Fibroblast of lung (primary cell): ENCODE data around the gene KCNG3. TPM values are rescaled to one million over a fixed set of nuclear protein-coding genes. Genes with fewer than 3 reads are reported as not detected.

Source experiments
- DNase-seq, 2 donors: peaks; one replicate each; pipeline versions ENCODE4 v3.0.0 to v3.0.0-alpha.2; 2010; ENCODE audit warnings: low read depth in 2 of 2
- H2AFZ ChIP-seq: 2 replicates; pipeline ENCODE4 v1.5.1; 2012; ENCODE audit warnings: low read length, control low read depth, inconsistent platforms
- H3K27ac ChIP-seq: 2 replicates; pipeline ENCODE4 v1.5.1; 2011; ENCODE audit warnings: low read length, control low read depth; ENCODE audit not compliant: insufficient read depth
- H3K27me3 ChIP-seq: 2 replicates; pipeline ENCODE4 v1.5.1; 2011; ENCODE audit warnings: mild to moderate bottlenecking, low read length; ENCODE audit not compliant: control insufficient read depth, insufficient read depth
- H3K36me3 ChIP-seq: 2 replicates; pipeline ENCODE4 v1.5.1; 2011; ENCODE audit warnings: low read length; ENCODE audit not compliant: control insufficient read depth, insufficient read depth
- H3K4me1 ChIP-seq: 2 replicates; pipeline ENCODE4 v1.5.1; 2011; ENCODE audit warnings: low read length; ENCODE audit not compliant: control insufficient read depth, insufficient read depth; ENCODE audit errors: extremely low read depth
- H3K4me2 ChIP-seq: 2 replicates; pipeline ENCODE4 v1.5.1; 2011; ENCODE audit warnings: low read length, control low read depth; ENCODE audit not compliant: insufficient read depth; ENCODE audit errors: extremely low read depth
- H3K4me3 ChIP-seq, 4 experiments: fragments of 200-600 bp in 1 of 4; sonication (generic) in 1 of 4; replicated peaks in 1 of 4; 2 replicates each; pipeline ENCODE4 v1.5.1; 2011 to 2016; ENCODE audit warnings: low read length in 4 of 4, low read depth in 3 of 4, mild to moderate bottlenecking in 3 of 4, control low read depth in 2 of 4, inconsistent platforms in 1 of 4, mixed read lengths in 1 of 4; ENCODE audit not compliant: insufficient read depth in 1 of 4; ENCODE audit errors: control extremely low read depth in 1 of 4
- H3K79me2 ChIP-seq: 2 replicates; pipeline ENCODE4 v1.5.1; 2012; ENCODE audit warnings: mild to moderate bottlenecking, low read length, inconsistent platforms; ENCODE audit not compliant: control insufficient read depth, insufficient read depth
- H3K9ac ChIP-seq: 2 replicates; pipeline ENCODE4 v1.5.1; 2011; ENCODE audit warnings: mild to moderate bottlenecking, low read length, control low read depth; ENCODE audit not compliant: insufficient read depth
- H3K9me3 ChIP-seq: 2 replicates; pipeline ENCODE4 v1.5.1; 2012; ENCODE audit warnings: low read depth, low read length; ENCODE audit not compliant: control insufficient read depth, insufficient read depth
- H4K20me1 ChIP-seq: 2 replicates; pipeline ENCODE4 v1.5.1; 2011; ENCODE audit warnings: low read length; ENCODE audit not compliant: control insufficient read depth, insufficient read depth; ENCODE audit errors: extremely low read depth
- CTCF ChIP-seq, 2 donors: IDR thresholded peaks in 1 of 2; conservative IDR thresholded peaks in 1 of 2; 1 replicate in 1 of 2; 2 replicates in 1 of 2; pipeline ENCODE4 v1.5.1; 2011 to 2012; ENCODE audit warnings: low read length in 2 of 2, control low read depth in 1 of 2, inconsistent platforms in 1 of 2, low read depth in 1 of 2, mild to moderate bottlenecking in 1 of 2
- EZH2 ChIP-seq: IDR thresholded peaks from 2 replicates; pipeline ENCODE4 v1.5.1; 2012; ENCODE audit warnings: low read length, control low read depth, mild to moderate bottlenecking; ENCODE audit errors: missing control alignments
- polyA plus RNA-seq, 2 donors: library from polyadenylated mRNA; depleted of rRNA in 1 of 2; stranded (reverse) in 1 of 2; unstranded in 1 of 2; fragments of >200 nt; gene quantifications; 2 replicates each; pipeline ENCODE4 v1.2.1, GENCODE V29; 2011 to 2012; ENCODE audit warnings: missing spikeins in 1 of 2
- total RNA-seq: library from RNA; depleted of rRNA; stranded (reverse); fragments of >200 nt; gene quantifications from 2 replicates; pipeline ENCODE4 v1.2.1, GENCODE V29; 2014

The KCNG3 gene
- total and polyA plus RNA-seq, 2 donors (not counting 1 experiment from before 2014, with no cell fraction given) = 0.01 TPM; not detected in 1

DNA sequence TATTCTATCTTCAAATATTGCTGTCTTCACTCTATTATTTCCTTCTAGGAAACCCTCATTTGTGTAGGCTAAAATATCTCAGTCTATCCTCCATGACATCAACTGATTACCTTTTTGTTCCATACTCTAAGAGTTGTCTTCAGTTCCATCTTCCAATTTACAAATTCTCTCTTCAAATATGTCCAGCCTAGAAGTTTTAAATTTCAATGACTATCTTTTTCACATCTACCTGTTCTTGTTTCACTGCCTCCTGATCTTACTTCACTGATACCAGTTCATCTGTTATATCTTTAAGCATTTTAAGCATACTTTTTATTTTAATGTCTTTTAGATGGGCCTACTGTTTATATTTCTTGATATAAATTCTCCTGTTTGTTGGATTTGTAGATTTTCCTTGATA is 79.1 kb downstream of the KCNG3 start:
- TF ChIP-seq CTCF (conservative IDR thresholded peaks at IDR 0.05 in 1 of 2, IDR thresholded peaks at IDR 0.05 in 1 of 2; ENCODE audit: low read depth in 1 of 2, low read length in 2 of 2) (no peak), EZH2 (no peak)
- H3K4me3 ChIP-seq = no peak overlapping the region

GRCh38 chr2:42414158-42414557 is 79.6 kb downstream of the KCNG3 start:
- Histone ChIP-seq H4K20me1 (no peaks in the 10 kb centered on the region), H3K9ac (no peak overlapping the region), H3K4me2 (no peak overlapping the region), H3K36me3 (no peaks in the 10 kb centered on the region), H3K4me1 (no peaks in the 10 kb centered on the region), H2AFZ (no peak overlapping the region), H3K27me3 (no peaks in the 10 kb centered on the region), H3K79me2 (no peaks in the 10 kb centered on the region), H3K9me3 (no peaks in the 10 kb centered on the region), H3K27ac (no peak overlapping the region), H3K4me3 (no peak overlapping the region)
- no peak for DNase-seq
- TF ChIP-seq EZH2 = no peak
- no peak for TF ChIP-seq CTCF (conservative IDR thresholded peaks at IDR 0.05 in 1 of 2, IDR thresholded peaks at IDR 0.05 in 1 of 2; ENCODE audit: low read depth in 1 of 2, low read length in 2 of 2)

More for the DNA sequence above, 79.1 kb downstream of the KCNG3 start:
- no peak for DNase-seq
- Histone ChIP-seq H2AFZ (no peak overlapping the region), H3K36me3 (no peaks in the 10 kb centered on the region), H3K9ac (no peak overlapping the region), H3K4me2 (no peak overlapping the region), H3K27me3 (no peaks in the 10 kb centered on the region), H4K20me1 (no peaks in the 10 kb centered on the region), H3K9me3 (no peaks in the 10 kb centered on the region), H3K79me2 (no peaks in the 10 kb centered on the region), H3K4me1 (peaks cover under 1% of the 10 kb centered on the region), H3K27ac (no peak overlapping the region)

DNA sequence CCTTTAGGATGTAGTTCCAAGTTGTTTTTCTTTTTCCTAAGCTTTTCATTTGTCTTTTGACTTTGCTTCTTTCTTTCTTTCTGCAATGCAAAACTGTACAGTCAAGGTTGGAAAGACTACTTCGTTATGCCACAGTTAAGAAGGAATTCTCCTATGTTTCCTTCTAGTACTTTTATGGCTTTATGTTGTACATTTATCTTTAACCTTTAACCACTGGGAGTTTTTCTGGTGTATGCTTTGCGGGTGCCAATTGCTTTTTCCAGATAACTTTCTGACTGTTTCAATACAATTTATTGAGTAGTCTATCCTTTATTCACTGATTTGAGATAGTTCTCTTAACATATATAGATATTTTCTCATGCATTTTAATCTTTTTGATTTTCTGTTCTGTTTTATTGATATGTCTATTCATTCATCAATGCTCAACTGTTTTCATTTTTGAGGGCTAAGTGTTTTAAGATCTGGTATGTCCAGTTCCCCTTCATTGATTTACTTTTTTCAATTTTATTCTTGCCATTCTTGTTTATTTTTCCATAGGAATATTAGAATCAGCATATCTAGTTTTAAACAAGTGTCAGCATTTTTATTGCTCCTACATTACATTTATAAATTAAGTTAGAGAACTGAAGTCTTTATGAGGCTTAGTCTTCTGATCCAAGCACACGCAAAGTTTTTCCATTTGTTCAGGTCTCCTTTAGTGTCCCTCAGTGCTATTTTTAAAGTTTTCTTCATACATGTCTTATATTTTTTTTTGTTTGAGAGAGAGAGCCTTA is 82.9 kb downstream of the KCNG3 start:
- Histone ChIP-seq H2AFZ (no peak overlapping the region), H4K20me1 (no peaks in the 10 kb centered on the region)
- TF ChIP-seq CTCF (conservative IDR thresholded peaks at IDR 0.05 in 1 of 2, IDR thresholded peaks at IDR 0.05 in 1 of 2; ENCODE audit: low read depth in 1 of 2, low read length in 2 of 2) (no peak), EZH2 (no peak)

More for the DNA sequence above, 82.9 kb downstream of the KCNG3 start:
- Histone ChIP-seq H3K9ac (no peak overlapping the region), H3K4me3 (no peak overlapping the region), H3K4me2 (no peak overlapping the region), H3K4me1 (no peaks in the 10 kb centered on the region), H3K27me3 (no peaks in the 10 kb centered on the region), H3K27ac (no peak overlapping the region), H3K36me3 (no peaks in the 10 kb centered on the region), H3K9me3 (no peaks in the 10 kb centered on the region), H3K79me2 (no peaks in the 10 kb centered on the region)
- no peak for DNase-seq
